ENCODE data around the gene TEAD1. TPM values are rescaled to one million over a fixed set of nuclear protein-coding genes. Genes with fewer than 3 reads are reported as not detected.

Gene TEAD1
- total and polyA plus RNA-seq, 4 donors, result 9.1 to 38.4 (median 10.7) TPM

GRCh38 chr11:12686246-12687060 lies 12.2 kb downstream of the TEAD1 start:
- no peak for DNase-seq (ENCODE audit: low spot score)
- no peaks in the 10 kb centered on the region for H3K27me3 ChIP-seq (ENCODE audit: control insufficient read depth in 4 of 4, insufficient read depth in 4 of 4, low read length in 3 of 4)
- WGBS, result 94% methylated on average over 2 of the region's 2 CpGs
- H3K9me3 ChIP-seq (ENCODE audit: control insufficient read depth in 4 of 4, low read length in 3 of 4), result no peaks in the 10 kb centered on the region
- H3K27ac ChIP-seq (ENCODE audit: low read depth in 1 of 2, low read length in 2 of 2), result no peak overlapping the region
- H3K4me3 ChIP-seq (ENCODE audit: low read depth in 1 of 3, low read length in 3 of 3), result no peak overlapping the region
- H3K4me1 ChIP-seq (ENCODE audit: control insufficient read depth in 4 of 4, insufficient read depth in 4 of 4, low read length in 3 of 4), result peaks cover 8 to 35% (median 11%) of the 10 kb centered on the region in 4 donors
- no peak overlapping the region for H3K9ac ChIP-seq (ENCODE audit: low read depth in 1 of 2, low read length in 2 of 2)
- H3K36me3 ChIP-seq (ENCODE audit: control insufficient read depth in 4 of 4, insufficient read depth in 3 of 4, low read depth in 1 of 4, low read length in 3 of 4), result no peaks in the 10 kb centered on the region
- TF ChIP-seq MAX (IDR thresholded peaks at IDR 0.05), result no peak

GRCh38 chr11:12687216-12687623 lies 13.0 kb downstream of the TEAD1 start:
- Histone ChIP-seq H3K27ac (ENCODE audit: low read depth in 1 of 2, low read length in 2 of 2) (no peak overlapping the region), H3K9me3 (ENCODE audit: control insufficient read depth in 4 of 4, low read length in 3 of 4) (no peaks in the 10 kb centered on the region), H3K4me1 (ENCODE audit: control insufficient read depth in 4 of 4, insufficient read depth in 4 of 4, low read length in 3 of 4) (peaks cover 5 to 32% (median 8%) of the 10 kb centered on the region in 4 donors), H3K9ac (ENCODE audit: low read depth in 1 of 2, low read length in 2 of 2) (no peak overlapping the region), H3K27me3 (ENCODE audit: control insufficient read depth in 4 of 4, insufficient read depth in 4 of 4, low read length in 3 of 4) (no peaks in the 10 kb centered on the region), H3K4me3 (ENCODE audit: low read depth in 1 of 3, low read length in 3 of 3) (no peak overlapping the region), H3K36me3 (ENCODE audit: control insufficient read depth in 4 of 4, insufficient read depth in 3 of 4, low read depth in 1 of 4, low read length in 3 of 4) (no peaks in the 10 kb centered on the region)
- 67% methylated on average over 1 of the region's 1 CpG for WGBS
- TF ChIP-seq EGR1 (IDR thresholded peaks at IDR 0.05; ENCODE audit: low read depth in 2 of 2) (no peak), REST (IDR thresholded peaks at IDR 0.05) (no peak), TAF1 (conservative IDR thresholded peaks at IDR 0.05) (no peak), YY1 (IDR thresholded peaks at IDR 0.05) (no peak), JUND (IDR thresholded peaks at IDR 0.05) (no peak)
- no peak for DNase-seq (ENCODE audit: low spot score)

GRCh38 chr11:12687740-12688139 lies 13.5 kb downstream of the TEAD1 start:
- no peaks in the 10 kb centered on the region for H3K9me3 ChIP-seq (ENCODE audit: control insufficient read depth in 4 of 4, low read length in 3 of 4)
- H3K27me3 ChIP-seq (ENCODE audit: control insufficient read depth in 4 of 4, insufficient read depth in 4 of 4, low read length in 3 of 4), result no peaks in the 10 kb centered on the region
- 79% methylated on average over 3 of the region's 3 CpGs for WGBS
- DNase-seq (ENCODE audit: low spot score), result no peak
- peaks cover 4 to 27% (median 6%) of the 10 kb centered on the region in 4 donors for H3K4me1 ChIP-seq (ENCODE audit: control insufficient read depth in 4 of 4, insufficient read depth in 4 of 4, low read length in 3 of 4)
- H3K9ac ChIP-seq (ENCODE audit: low read depth in 1 of 2, low read length in 2 of 2), result no peak overlapping the region
- no peaks in the 10 kb centered on the region for H3K36me3 ChIP-seq (ENCODE audit: control insufficient read depth in 4 of 4, insufficient read depth in 3 of 4, low read depth in 1 of 4, low read length in 3 of 4)
- H3K27ac ChIP-seq (ENCODE audit: low read depth in 1 of 2, low read length in 2 of 2), result no peak overlapping the region
- no peak overlapping the region for H3K4me3 ChIP-seq (ENCODE audit: low read depth in 1 of 3, low read length in 3 of 3)
- TF ChIP-seq EGR1 (IDR thresholded peaks at IDR 0.05; ENCODE audit: low read depth in 2 of 2) (no peak), SP1 (IDR thresholded peaks at IDR 0.05) (no peak), FOXA1 (IDR thresholded peaks at IDR 0.05) (no peak), JUND (IDR thresholded peaks at IDR 0.05) (no peak), RAD21 (IDR thresholded peaks at IDR 0.05) (no peak)

Data from liver (tissue), 9 donors.